ENCODE data around the gene RASL10B.
"Not testable (repeated sequence)": the region's sequence is repeated elsewhere in the genome, so short reads cannot be mapped to it uniquely, and the experiment has no call there.

RASL10B gene, protein sequence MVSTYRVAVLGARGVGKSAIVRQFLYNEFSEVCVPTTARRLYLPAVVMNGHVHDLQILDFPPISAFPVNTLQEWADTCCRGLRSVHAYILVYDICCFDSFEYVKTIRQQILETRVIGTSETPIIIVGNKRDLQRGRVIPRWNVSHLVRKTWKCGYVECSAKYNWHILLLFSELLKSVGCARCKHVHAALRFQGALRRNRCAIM

DNA sequence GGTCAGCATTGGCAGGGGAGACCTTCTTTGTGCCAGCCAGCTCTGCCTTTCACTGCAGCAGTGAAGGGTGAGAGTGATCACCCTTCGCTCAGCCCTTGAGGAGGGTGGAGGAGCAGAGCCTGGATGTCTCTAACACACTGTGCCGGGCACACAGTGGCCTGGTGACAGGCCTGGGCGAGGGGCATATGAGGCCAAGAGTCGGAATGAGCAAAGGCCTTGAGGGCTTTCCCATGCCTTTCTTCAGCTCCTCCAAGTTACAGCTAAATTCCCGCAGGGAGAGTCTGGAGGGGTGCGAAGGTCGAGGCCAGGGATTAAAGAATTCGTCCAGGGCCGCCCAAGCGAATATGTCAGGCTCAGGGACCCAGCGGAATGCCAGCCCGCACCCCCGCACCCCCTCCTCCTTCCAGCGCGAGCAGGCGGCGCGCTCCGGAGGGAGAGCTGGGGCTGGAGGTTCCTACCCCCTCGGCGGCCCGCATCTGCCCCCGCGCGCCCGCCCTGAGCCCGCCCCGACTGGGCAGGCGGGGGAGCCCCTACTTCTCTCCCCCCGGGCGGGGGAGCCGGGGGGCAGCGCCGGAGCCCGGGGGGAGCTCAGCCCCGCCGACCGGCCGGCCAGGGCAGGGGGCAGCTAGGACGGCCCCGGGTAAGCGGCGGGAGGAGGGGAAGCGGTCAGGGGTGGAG, at the start of gene RASL10B:
TSS of gene RASL10B (plus strand) at position 401 of the 678 bp plus-strand sequence. CDS start 3,546 bp downstream, outside the sequence.
- peak; percentile 11 for DNase-seq

DNA sequence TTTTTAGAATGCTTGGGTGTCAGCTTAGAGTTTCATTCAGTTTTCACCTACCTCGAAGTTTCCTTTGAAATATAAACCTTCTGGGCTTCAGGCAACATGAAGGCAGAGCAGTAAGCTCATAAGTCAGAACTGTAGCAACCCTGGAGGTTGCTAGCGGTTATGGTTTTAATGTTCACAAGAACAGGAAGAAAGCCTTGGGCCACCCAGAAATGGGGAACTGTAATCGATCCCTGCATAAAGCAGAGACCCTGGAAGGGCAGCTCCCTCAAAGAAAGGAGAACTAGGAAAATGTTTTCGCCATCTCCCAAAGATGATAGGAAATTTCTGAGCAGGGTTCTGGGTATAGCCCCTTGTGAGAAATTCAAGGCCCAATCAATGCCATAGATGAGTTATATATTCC, 47.8 kb upstream of the RASL10B start:
- DNase-seq = no peak

DNA sequence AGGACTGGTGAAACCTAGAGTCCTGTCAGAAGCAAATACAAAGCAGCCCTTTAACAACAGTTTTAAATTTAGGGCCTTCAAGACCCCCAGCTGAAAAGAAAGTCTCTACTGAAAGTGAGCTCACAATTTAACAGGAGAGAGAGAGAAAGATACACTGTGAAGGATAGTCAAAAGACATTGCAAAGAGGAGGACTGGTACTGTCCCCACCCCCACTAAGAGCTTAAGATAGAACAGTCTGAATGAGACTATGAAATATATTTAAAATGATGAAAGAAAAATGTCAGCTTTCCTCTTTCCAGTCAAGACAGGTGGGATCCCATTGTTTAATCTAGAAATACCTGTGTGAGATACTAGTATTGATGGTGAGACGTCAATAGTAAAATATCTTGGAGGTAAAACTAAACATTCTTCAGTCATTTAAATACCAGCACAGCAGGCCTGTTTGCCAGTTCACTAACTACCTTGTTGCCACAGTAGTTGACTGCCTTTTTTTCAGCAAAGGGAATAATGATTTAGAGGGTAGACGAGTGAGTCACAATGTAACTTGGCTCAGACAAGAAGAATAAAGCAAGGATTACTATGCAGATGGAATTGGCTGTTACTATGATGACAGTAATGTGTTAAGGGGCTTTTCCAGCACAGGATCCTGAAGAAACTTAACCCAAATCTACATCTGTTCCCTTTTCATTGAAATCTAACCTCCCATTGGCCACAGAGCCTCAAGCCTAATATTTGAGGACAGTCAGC, 47.2 kb upstream of the RASL10B start:
- no peak for DNase-seq

DNA sequence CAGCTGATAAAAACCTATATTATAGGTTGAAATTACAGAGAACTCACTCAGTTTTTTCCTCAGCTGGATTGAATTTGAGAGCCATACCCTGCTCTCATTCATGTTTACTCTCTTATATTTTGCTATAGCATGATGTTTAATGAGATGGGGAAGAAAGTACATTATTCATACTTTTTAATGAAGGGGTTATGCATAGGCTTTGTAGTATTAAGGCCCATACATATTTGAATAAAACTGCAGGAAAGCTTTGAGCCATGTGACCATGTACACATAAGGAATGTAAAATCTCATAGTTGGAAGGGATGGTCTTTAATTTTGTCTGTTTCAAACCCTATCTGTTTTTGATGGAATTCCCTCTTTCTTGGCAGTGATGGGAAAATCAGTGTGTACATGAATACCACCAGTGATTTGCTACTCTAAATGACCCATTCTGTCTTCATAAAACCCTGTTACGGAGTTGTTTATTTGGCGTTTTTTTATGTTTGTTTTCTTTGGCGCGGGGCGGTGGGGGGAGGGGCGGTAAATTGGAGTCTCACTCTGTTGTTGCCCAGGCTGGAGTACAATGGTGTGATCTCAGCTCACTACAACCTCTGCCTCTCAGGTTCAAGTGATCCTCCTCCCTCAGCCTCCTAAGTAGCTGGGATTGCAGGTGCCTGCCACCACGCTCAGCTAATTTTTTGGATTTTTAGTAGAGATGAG, 38.8 kb upstream of the RASL10B start:
- no peak for DNase-seq

DNA sequence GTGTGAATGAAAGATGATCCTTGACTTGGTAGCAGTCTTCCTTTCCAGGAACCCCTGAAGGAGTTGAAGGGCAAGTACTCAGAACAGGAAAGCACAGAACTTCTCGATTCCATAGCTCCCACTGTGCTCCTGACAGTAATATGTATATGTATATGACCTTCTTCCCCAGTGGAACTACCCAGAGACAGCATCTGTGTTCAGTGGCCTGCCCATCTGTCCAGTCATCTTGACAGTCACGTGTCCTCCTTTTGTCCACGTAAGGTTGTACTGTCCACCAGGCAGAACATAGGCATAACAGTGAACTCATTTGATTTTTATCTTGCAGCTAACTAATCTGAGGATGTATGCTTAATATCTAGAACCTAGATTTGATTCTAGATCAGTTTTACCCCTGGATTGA, 37.8 kb upstream of the RASL10B start:
- no peak for DNase-seq

DNA sequence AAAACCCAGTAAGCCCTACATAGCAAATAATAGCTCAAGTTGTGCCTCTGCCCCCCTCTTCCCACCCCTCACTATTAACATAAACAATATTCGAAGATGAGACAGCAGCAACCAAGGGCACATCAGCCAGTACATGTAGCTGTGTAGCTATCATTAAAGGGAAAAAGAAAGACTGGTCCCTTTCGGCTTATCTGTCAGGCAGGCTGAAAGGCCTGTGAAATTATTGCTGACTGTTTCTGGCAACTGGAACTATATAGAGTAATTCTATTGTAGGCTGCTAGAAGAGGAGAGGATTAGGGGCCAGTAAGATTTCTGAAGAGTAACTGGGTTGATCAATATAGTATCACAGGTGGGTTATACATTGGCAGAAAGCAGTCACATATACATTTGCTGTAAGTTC, 36.5 kb upstream of the RASL10B start:
- DNase-seq = no peak

DNA sequence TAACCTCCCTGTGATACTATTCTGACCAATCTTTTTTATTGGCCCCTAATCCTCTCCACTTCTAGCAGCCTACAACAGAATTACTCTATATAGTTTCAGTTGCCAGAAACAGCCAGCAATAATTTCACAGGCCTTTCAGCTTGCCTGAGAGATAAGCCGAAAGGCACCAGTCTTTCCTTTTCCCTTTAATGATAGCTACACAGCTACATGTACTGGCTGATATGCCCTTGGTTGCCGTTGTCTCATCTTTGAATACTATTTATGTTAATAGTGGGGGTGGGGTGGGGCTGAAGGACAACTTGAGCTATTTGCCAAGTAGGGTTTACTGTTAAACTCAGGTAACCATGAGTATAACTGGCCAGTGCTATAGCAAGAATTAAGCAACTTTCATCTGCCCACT, 35.8 kb upstream of the RASL10B start:
- DNase-seq = no peak

DNA sequence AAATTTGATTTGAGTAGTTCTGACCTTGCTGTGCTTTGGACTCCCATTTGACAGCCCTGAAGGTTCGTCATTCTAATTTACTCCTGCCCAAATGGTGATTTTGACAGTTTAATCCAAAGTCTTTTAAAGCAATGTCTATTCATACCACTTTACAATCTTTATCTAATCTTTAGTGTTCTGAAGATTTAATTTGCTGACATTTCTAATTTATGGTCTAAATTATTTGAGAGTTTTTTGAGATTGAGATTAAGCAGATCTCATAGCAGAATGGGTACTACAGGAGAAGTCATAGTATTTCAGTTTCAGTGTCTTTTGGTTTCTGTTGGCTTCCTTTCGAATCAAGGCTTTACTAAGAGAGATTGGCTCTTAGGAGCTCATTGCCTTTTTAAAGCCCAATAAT, 32.6 kb upstream of the RASL10B start:
- DNase-seq = no peak

DNA sequence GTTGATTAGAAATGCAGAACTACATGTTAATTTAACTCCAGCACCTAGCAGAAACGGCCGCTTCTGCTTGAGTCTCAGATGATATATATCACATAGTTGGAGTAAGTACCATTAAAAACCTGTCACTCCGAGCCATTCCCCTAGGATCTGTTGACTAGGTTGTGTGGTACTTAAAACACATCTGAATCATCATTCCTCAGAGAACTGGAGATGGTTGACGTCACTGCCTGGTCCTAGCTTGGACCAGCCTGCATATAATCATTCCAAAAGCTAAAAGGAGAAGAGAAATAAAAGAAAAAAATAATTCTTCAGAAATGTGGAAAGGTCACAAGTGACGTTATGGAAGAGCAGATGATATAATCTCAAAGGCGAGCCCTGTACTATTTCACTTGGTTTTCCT, 31.3 kb upstream of the RASL10B start:
- DNase-seq = no peak

DNA sequence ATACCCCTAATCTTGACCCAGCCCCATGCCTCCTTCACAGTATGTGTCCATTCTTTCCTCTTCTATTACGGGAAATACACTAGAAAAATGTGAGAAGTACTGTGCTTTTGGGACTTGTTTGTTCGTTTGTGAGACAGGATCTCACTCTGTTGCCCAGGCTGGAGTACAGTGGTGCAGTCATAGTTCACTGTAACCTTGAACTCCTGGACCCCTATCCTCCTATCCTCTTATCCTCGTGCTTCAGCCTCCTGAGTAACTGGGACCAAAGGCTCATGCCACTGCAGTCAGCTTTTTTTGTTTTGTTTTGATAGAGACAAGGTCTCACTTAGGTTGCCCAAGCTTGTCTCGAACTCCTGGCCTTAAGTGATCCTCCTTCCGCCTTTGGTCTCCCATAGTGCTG, 29.9 kb upstream of the RASL10B start:
- no peak for DNase-seq

DNA sequence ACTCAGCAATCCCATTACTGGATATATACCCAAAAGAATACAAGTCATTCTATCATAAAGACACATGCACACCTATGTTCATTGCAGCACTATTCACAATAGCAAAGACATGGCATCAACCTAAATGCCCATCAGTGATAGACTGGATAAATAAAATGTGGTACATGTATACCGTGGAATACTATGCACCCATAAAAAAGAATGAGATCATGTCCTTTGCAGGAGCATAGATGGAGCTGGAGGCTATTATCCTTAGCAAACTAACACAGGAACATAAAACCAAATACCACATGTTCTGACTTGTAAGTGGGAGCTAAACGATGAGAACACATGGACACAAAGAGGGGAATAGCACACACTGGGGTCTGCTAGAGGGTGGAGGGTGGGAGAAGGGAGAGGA, 28.1 kb upstream of the RASL10B start:
- DNase-seq = not testable (repeated sequence)

DNA sequence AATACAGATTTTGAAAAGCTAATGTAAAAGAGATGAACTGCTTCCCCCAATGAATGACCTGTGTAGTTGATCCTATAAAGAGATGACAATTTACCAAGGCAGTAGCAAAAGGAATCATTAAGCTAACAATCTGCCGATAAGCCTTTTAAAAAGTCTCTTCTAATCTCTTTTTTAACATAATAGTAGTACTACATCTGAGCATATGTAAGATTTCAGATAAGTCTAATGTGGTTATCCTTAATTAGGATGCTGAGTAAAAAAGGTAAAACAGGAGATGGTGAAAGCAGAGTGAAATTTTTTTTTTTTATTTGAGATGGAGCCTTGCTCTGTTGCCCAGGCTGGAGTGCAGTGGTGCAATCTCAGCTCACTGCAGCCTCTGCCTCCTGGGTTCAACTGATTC, 26.2 kb upstream of the RASL10B start:
- no peak for DNase-seq

DNA sequence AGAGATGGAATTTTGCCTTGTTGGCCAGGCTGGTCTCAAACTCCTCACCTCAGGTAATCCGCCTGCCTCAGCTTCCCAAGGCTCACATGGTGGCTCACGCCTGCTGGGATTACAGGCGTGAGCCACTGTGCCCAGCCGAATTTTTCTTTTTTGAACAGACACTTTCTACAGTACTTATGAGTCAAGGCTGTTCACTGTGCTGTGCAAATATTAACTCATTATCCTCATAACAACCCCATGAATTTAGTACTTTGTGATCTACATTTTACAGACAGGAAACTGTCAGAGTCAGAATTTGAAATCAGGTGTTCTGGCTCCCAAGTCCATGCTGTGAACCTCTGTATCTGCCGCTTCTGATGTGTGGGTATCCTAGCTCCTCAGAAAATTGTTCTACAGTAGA, 25.7 kb upstream of the RASL10B start:
- DNase-seq = no peak

DNA sequence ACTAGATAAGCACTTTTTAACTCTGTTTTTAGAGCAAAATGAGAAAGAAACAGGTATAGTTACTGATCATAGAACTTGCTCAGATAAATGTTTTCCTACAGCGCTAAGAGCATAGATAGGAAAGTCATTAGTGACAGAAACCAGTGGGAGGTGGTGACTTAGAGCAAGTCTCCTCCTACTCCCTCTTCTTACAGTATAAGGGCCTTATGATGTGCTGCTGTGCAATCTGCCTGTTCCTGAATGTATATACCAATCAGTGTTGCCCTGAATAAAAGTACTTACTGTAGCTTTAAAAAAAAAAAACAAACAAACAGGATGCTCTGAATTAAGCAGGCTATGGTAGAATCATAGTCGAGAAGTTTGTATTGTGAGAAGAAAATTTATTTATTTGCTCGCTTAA, 23.3 kb upstream of the RASL10B start:
- DNase-seq = no peak

DNA sequence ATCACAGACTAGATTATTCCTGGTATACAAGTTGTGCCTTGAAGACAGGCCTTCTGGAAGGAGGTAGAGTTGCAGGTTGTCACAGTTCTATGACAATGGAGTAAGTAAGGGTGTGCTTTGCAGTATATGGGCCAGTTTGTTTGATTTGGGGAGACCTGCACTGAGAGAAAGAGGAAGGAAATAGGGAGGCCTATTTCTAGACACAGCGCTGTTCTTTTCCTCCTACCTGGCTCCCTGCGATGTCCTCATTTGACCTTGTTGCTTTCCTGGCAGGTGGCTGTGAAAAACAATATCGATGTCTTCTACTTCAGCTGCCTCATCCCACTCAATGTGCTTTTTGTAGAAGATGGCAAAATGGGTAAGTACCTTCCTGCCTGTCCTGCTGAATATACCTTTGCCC, 22.5 kb upstream of the RASL10B start:
- DNase-seq = no peak

DNA sequence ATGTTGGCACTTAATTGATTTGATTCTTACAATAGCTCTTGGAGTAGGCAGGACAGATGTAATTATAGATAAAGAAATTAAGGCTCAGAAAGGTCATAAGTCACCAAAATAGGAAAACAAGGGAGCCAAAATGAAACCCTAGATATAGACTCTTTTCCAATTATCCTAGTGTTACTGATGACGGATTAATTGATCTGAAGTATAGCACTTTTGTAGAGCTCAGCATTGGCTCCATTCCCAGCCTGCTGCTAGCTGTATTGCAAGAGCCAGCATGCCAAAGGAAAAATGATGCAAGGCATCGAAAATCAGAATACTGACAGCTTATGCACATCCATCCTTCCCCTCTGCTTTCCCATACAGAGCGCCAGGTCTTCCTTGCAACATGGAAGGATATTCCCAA, 21.6 kb upstream of the RASL10B start:
- no peak for DNase-seq

DNA sequence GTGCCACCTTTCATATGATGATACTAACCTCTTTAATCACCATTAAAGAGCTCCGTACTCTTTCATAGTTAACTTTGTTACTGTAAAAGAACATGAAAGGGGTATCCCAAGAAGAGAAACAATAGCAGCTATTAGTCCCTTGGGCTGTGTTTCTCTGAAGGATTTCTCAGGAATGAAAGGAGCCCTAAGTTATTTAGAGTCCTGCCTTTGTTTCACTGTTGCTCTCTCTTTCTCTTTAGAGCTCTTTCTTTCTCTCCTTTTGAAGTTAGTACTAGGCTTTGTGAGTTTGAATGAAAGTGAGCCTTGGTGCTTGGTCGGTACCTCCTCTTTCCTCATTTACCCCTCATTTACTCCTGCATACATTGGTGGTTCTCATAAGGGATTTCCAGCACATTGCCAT, 20.5 kb upstream of the RASL10B start:
- DNase-seq = no peak

DNA sequence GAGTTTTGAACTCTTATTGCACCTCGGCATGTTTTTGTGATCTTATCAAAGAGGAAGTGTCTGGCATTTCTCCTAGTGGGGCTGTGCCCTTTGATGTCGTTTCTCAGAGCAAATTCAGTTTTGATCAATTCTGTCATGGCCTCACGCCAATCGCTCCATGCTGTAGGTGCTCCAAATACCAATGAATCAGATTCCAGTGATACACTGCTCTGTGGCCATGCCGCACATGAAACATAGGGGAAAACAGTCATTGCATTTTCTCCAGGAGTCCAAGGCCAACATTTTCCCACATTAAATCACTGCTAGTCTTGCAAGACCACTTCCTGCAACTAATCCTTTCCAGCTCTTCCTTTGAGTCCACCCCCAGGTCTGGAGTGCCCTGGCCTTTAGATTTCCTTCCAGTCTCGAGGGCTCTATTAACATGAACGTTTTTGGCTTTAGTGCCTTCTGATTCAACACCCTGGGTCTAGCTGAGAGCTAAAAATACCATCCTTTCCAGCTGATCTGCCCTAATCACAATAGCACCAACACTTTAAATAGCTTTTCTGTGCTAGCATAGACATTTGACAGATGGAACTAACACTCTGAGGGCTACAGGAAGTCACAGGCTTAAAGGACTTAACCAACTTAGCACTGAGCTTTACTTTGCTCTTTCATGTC, 18.2 kb upstream of the RASL10B start:
- no peak for DNase-seq

DNA sequence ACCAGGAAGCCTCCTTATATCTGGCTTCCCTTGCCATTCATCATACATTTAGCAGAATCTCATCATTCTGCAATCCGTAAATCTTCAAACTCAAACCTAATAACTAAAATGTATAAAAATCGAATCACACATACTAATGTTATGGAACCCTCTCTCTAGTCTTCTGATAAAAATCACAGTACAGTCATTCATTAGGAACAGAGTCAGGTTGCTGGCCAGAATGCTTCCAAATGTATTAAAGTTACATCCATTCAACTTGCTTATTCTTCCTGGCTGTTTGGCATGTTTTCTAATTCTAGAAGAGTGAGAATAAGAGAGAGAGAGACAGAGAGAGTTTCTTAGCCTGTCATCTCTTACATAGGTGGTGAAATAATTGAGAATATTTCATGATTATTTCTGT, 16.5 kb upstream of the RASL10B start:
- no peak for DNase-seq

DNA sequence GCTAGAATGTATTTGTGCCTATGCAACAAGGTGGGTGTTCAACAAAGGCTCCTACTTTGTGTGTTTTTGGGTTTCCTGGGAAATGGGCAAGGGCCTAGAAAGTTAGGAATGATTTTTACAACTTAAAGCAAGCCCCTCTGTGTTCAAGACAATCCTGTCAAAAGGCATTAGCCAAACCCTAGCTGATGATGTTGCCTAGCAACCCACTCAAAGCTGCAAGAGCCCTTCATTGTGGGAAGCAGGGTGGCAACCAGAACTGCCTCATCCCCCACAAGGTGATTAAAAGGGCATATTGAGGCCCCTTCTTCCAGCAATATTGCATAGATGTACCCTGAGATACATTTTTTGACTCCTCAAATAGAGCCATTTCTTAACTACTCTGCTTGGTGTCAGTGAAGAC, 16.0 kb upstream of the RASL10B start:
- no peak for DNase-seq

DNA sequence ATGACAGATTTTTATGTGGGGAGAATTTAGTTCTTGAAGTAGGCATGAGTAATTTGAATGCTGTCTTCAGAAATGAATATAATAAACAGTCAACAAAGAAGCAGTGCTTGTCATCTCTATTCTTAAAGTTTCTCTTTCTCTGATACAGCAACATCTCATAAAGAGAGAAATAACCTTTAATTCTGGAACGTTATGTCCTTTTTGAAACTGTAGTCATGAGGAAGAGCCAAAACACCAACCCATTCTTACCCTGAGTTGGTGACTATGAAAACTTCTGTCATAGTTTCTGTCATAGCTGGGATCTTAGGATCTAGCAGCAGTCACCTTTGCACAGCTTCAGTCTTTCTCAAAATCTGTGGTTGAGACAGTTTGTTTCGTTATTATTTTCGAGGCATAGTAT, 15.3 kb upstream of the RASL10B start:
- DNase-seq = no peak

DNA sequence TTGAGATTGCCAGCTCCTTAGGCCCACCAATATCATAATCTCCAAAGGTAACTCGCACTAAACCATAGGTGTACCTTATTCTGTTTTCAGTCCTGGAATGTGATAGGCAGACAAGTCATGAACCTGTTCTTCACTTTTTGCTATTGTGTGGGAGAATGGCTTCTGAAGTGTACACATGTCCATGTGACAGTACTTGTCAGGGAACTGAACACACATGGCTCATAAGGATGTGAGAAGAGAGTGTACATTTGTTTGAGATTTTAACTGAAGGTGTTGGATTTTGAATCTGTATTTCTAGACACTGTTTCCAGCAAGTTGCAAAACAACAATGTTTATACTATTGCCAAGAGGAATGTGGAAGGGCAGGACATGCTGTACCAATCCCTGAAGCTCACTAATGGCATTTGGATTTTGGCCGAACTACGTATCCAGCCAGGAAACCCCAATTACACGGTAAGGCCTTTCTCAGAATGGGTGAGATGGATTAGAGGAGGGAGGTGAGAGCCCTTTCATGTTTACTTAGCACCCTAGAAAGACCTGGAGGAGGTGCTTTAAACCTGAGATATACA, 14.5 kb upstream of the RASL10B start:
- DNase-seq = no peak

DNA sequence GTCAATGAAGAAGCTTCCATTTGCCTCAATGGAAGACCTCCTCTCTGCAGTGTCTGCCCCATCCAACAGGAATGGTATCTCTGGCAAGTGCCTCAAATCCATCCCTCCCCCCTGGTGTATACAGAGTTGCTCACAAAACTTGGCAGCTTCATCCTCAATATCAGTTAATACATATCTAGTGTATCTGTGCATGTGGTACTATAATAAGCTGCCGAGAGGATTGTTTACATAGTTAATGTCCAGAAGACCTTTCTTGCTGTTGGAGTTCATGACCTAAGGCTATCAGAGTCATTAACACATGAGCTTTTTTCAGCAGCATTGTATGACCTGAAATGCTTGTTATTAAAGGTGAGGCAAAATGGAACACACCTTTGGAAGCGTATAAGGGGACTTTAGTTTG, 14.0 kb upstream of the RASL10B start:
- no peak for DNase-seq
